Keratinocyte (primary cell): ENCODE data around the gene APOBEC3F. TPM values are rescaled to one million over a fixed set of nuclear protein-coding genes. Genes with fewer than 3 reads are reported as not detected.
"Not testable (repeated sequence)": the region's sequence is repeated elsewhere in the genome, so short reads cannot be mapped to it uniquely, and the experiment has no call there.

ENCODE experiments used
- DNase-seq: peaks from one replicate; pipeline ENCODE4 v3.0.0-alpha.2; 2011; ENCODE audit warnings: low read depth, missing footprints, low spot score
- FAIRE-seq: peaks from 2 replicates; lab custom pipeline; 2011; peaks lifted over from hg19 to GRCh38; lab: Jason Lieb, UNC
- H2AFZ ChIP-seq: 2 replicates; pipeline ENCODE4 v1.6.0; 2012; ENCODE audit warnings: low read length, control low read depth, inconsistent platforms; ENCODE audit not compliant: control insufficient read depth
- H3K27ac ChIP-seq: 2 replicates; pipeline ENCODE4 v1.5.1; 2011; ENCODE audit warnings: low read length; ENCODE audit not compliant: control insufficient read depth, insufficient read depth
- H3K27me3 ChIP-seq: 3 replicates; pipeline ENCODE4 v1.6.0; 2011; ENCODE audit warnings: low read length; ENCODE audit not compliant: control insufficient read depth, insufficient read depth; ENCODE audit errors: extremely low read depth
- H3K36me3 ChIP-seq, 2 experiments: 2 replicates in 1 of 2; 3 replicates in 1 of 2; pipeline ENCODE4 v1.5.1; 2011; ENCODE audit warnings: low read length in 2 of 2, mild to moderate bottlenecking in 1 of 2; ENCODE audit not compliant: control insufficient read depth in 2 of 2, insufficient read depth in 2 of 2; ENCODE audit errors: extremely low read depth in 1 of 2
- H3K4me1 ChIP-seq: 3 replicates; pipeline ENCODE4 v1.5.1; 2011; ENCODE audit warnings: low read length; ENCODE audit not compliant: control insufficient read depth, insufficient read depth; ENCODE audit errors: extremely low read depth
- H3K4me2 ChIP-seq: 3 replicates; pipeline ENCODE4 v1.6.0; 2011; ENCODE audit warnings: low read depth, low read length; ENCODE audit not compliant: control insufficient read depth, insufficient read depth; ENCODE audit errors: extremely low read depth
- H3K4me3 ChIP-seq, 3 experiments: fragments of 200-600 bp in 1 of 3; sonication (generic) in 1 of 3; 2 replicates in 2 of 3; 3 replicates in 1 of 3; pipeline ENCODE4 v1.5.1; 2011 to 2016; ENCODE audit warnings: low read length in 3 of 3, mild to moderate bottlenecking in 3 of 3, control low read depth in 2 of 3, inconsistent platforms in 1 of 3, low read depth in 1 of 3, mixed read lengths in 1 of 3, mixed run types in 1 of 3, moderate library complexity in 1 of 3; ENCODE audit not compliant: control insufficient read depth in 2 of 3, insufficient read depth in 2 of 3; ENCODE audit errors: extremely low read depth in 1 of 3
- H3K79me2 ChIP-seq: 2 replicates; pipeline ENCODE4 v1.6.0; 2012; ENCODE audit warnings: low read length; ENCODE audit not compliant: control insufficient read depth, insufficient read depth
- H3K9ac ChIP-seq: 3 replicates; pipeline ENCODE4 v1.6.0; 2011; ENCODE audit warnings: low read length; ENCODE audit not compliant: control insufficient read depth, insufficient read depth; ENCODE audit errors: extremely low read depth
- H3K9me1 ChIP-seq: 3 replicates; pipeline ENCODE4 v1.6.0; 2011; ENCODE audit warnings: low read length; ENCODE audit not compliant: control insufficient read depth, insufficient read depth; ENCODE audit errors: extremely low read depth
- H3K9me3 ChIP-seq: 2 replicates; pipeline ENCODE4 v1.5.1; 2012; ENCODE audit warnings: low read depth, low read length; ENCODE audit not compliant: control insufficient read depth
- H4K20me1 ChIP-seq: 3 replicates; pipeline ENCODE4 v1.6.0; 2011; ENCODE audit warnings: low read length; ENCODE audit not compliant: control insufficient read depth, insufficient read depth; ENCODE audit errors: extremely low read depth
- CTCF ChIP-seq, 3 experiments: IDR thresholded peaks in 1 of 3; conservative IDR thresholded peaks in 1 of 3; optimal IDR thresholded peaks in 1 of 3; 2 replicates in 2 of 3; 3 replicates in 1 of 3; pipeline versions ENCODE3 to v1.5.1; 2011; ENCODE audit warnings: low read length in 3 of 3, mild to moderate bottlenecking in 3 of 3, moderate library complexity in 2 of 3, control low read depth in 1 of 3, inconsistent platforms in 1 of 3; ENCODE audit not compliant: insufficient read depth in 2 of 3; ENCODE audit errors: extremely low read depth in 1 of 3
- EZH2 ChIP-seq: IDR thresholded peaks from one replicate; pipeline ENCODE4 v1.6.1; 2012; ENCODE audit warnings: inconsistent platforms, mild to moderate bottlenecking, low read length, moderate library complexity
- dilution Hi-C: fragments of 300-500 bp; cut with MboI; formaldehyde crosslinking; loops from one replicate; pipeline ENCODE4 v1.7.0; 2020; ENCODE audit warnings: low sequenced_read_pairs; ENCODE audit not compliant: extremely low pct_ligation_motif_present
- polyA plus RNA-seq, 5 experiments: library from polyadenylated mRNA; depleted of rRNA in 3 of 5; stranded (reverse) in 3 of 5; stranded (forward) in 1 of 5; unstranded in 1 of 5; fragments of >200 nt; gene quantifications; 1 replicate in 1 of 5; 2 replicates in 3 of 5; 3 replicates in 1 of 5; pipeline versions ENCODE4 v1.2.1 to v1.2.3, GENCODE V29; 2011 to 2012; ENCODE audit warnings: missing spikeins in 2 of 5, low read depth in 1 of 5, low replicate concordance in 1 of 5

The APOBEC3F gene
- polyA plus RNA-seq, 1 donor (not counting 4 experiments of a cell fraction or from before 2014, with no cell fraction given) = 7.9 TPM

DNA sequence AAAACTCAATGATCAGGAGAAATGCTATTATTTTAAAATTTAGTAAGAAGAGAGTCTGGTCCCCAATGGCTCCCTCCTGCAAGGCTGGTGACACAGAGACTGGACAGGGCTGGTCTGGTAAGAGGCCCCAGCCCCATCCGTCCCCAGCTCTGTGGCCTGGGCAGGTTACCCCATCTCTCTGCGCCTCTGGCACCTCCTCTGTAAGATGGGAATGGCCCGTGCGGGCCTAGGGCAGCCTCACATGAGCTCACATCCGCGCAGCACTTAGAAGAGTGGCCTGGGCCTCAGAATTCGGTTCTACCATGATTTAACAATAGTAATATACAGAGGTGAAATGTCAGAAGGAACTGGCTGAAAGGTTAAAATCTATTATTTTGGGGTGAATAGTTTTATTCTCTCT is 1.2 kb downstream of the APOBEC3F start:
- no peak overlapping the region for H3K4me3 ChIP-seq
- dilution Hi-C loops = no loop called here
- H3K27me3 ChIP-seq = no peaks in the 10 kb centered on the region
- no peak overlapping the region for H3K27ac ChIP-seq
- H3K4me1 ChIP-seq = peaks cover 3% of the 10 kb centered on the region
- H3K9me1 ChIP-seq = no peaks in the 10 kb centered on the region
- peak overlapping the region; percentile 80 for H3K4me2 ChIP-seq
- no peak overlapping the region for H3K9ac ChIP-seq
- FAIRE-seq (no peak), DNase-seq (no peak)
- no peaks in the 10 kb centered on the region for H3K9me3 ChIP-seq
- no peak overlapping the region for H2AFZ ChIP-seq
- TF ChIP-seq CTCF (optimal IDR thresholded peaks at IDR 0.05 in 1 of 3, IDR thresholded peaks at IDR 0.05 in 1 of 3, conservative IDR thresholded peaks at IDR 0.05 in 1 of 3; ENCODE audit: extremely low read depth in 1 of 3, insufficient read depth in 2 of 3, low read length in 3 of 3) (no peak), EZH2 (no peak)
- H4K20me1 ChIP-seq = no peaks in the 10 kb centered on the region
- H3K36me3 ChIP-seq = peaks cover 0 to 1% of the 10 kb centered on the region in 2 experiments
- H3K79me2 ChIP-seq = peaks cover 7% of the 10 kb centered on the region

GRCh38 chr22:39043063-39043462 is 2.4 kb downstream of the APOBEC3F start:
- dilution Hi-C loops, H3K9ac ChIP-seq, H3K4me2 ChIP-seq, DNase-seq, H3K9me3 ChIP-seq, FAIRE-seq, H4K20me1 ChIP-seq, H3K4me3 ChIP-seq, H3K36me3 ChIP-seq, H3K27ac ChIP-seq, H3K4me1 ChIP-seq, H3K9me1 ChIP-seq, H3K79me2 ChIP-seq, H3K27me3 ChIP-seq, H2AFZ ChIP-seq: not testable (repeated sequence)

- H3K4me3 ChIP-seq, FAIRE-seq, H3K27ac ChIP-seq, H3K36me3 ChIP-seq, H3K9me1 ChIP-seq, DNase-seq, H3K9me3 ChIP-seq, H2AFZ ChIP-seq, H3K9ac ChIP-seq, H4K20me1 ChIP-seq, H3K4me2 ChIP-seq, H3K79me2 ChIP-seq, dilution Hi-C loops, H3K4me1 ChIP-seq, H3K27me3 ChIP-seq: not testable (repeated sequence)
These were observed 4.5 kb downstream of the APOBEC3F start for GRCh38 chr22:39045136-39045535.

DNA sequence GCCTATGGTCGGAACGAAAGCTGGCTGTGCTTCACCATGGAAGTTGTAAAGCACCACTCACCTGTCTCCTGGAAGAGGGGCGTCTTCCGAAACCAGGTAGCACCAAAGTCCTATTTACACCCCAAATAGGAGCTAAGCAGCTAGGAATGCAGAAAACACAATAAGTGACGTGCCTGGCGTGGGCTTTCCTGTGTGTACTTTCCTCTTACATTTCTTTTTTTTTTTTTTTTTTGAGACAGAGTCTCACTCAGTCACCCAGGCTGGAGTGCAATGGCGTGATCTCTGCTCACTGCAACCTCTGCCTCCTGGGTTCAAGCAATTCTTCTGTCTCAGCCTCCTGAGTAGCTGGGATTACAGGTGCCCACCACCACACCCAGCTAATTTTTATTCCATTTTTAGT is 8.8 kb downstream of the APOBEC3F start:
- dilution Hi-C loops, H3K36me3 ChIP-seq, H4K20me1 ChIP-seq, H3K27ac ChIP-seq, H3K79me2 ChIP-seq, H3K9me1 ChIP-seq, DNase-seq, H3K9ac ChIP-seq, H3K4me2 ChIP-seq, H3K9me3 ChIP-seq, H3K4me1 ChIP-seq, H2AFZ ChIP-seq, H3K27me3 ChIP-seq, FAIRE-seq, H3K4me3 ChIP-seq: not testable (repeated sequence)
